HepG2 (cell line): Measurements from ENCODE around the gene DOCK4. TPM values are rescaled to one million over a fixed set of nuclear protein-coding genes. Genes with fewer than 3 reads are reported as not detected.
A peak's percentile ranks its signal among the peaks of the same experiment; 100 is the strongest.

Experiments
- ARID3A ChIP-seq: IDR thresholded peaks from 2 replicates; pipeline ENCODE4 v1.6.1; 2012; ENCODE audit warnings: low read depth, low read length, improper control_type of control experiment
- ATF1 ChIP-seq: IDR thresholded peaks from 2 replicates; pipeline ENCODE4 v1.6.1; 2016; ENCODE audit warnings: mild to moderate bottlenecking, control low read depth
- ATRX ChIP-seq: sonication (generic); formaldehyde crosslinking; IDR thresholded peaks from 2 replicates; pipeline ENCODE4 v1.4.0; 2020; ENCODE audit warnings: missing genetic modification reagents, borderline replicate concordance
- EHMT2 ChIP-seq: fragments of 200-600 bp; sonication (generic); IDR thresholded peaks from 2 replicates; pipeline ENCODE4 v1.7.0; 2017; ENCODE audit warnings: antibody characterized with exemption, low read depth, low read length, borderline replicate concordance
- FOSL1 ChIP-seq: sonication (generic); formaldehyde crosslinking; IDR thresholded peaks from 2 replicates; pipeline ENCODE4 v1.9.0; 2021; ENCODE audit warnings: missing genetic modification reagents, borderline replicate concordance
- GATAD2A ChIP-seq: IDR thresholded peaks from 2 replicates; pipeline ENCODE4 v1.6.1; 2016
- HNF1A ChIP-seq, 2 experiments: sonication (generic) in 1 of 2; formaldehyde crosslinking in 1 of 2; IDR thresholded peaks; 2 replicates each; pipeline versions ENCODE4 v1.4.0 to v1.6.1; 2016 to 2020; ENCODE audit warnings: borderline replicate concordance in 1 of 2, low read depth in 1 of 2, mild to moderate bottlenecking in 1 of 2, missing genetic modification reagents in 1 of 2
- MAF1 ChIP-seq: sonication (generic); formaldehyde crosslinking; IDR thresholded peaks from 2 replicates; pipeline ENCODE4 v1.5.0; 2020; ENCODE audit warnings: missing genetic modification reagents, borderline replicate concordance
- NR2F6 ChIP-seq, 2 experiments: IDR thresholded peaks; 2 replicates each; pipeline ENCODE4 v1.6.1; 2016; ENCODE audit warnings: antibody characterized with exemption in 1 of 2, mild to moderate bottlenecking in 1 of 2
- PPARG ChIP-seq: conservative IDR thresholded peaks from 2 replicates; pipeline ENCODE4 v1.6.1; 2016; ENCODE audit warnings: missing biosample characterization, missing genetic modification reagents
- RARA ChIP-seq: IDR thresholded peaks from 2 replicates; pipeline ENCODE4 v1.6.1; 2016; ENCODE audit warnings: missing genetic modification reagents, missing compliant biosample characterization
- RFXAP ChIP-seq: sonication (generic); formaldehyde crosslinking; IDR thresholded peaks from 2 replicates; pipeline ENCODE4 v1.4.0; 2020; ENCODE audit warnings: missing genetic modification reagents, borderline replicate concordance
- SIN3A ChIP-seq: IDR thresholded peaks from 2 replicates; pipeline ENCODE4 v1.6.1; 2011; ENCODE audit warnings: low read depth, mild to moderate bottlenecking, control low read depth, low read length, borderline replicate concordance
- SOX6 ChIP-seq, 2 experiments: fragments of 450-650 bp in 1 of 2; sonication (generic) in 1 of 2; formaldehyde crosslinking in 1 of 2; IDR thresholded peaks; 2 replicates each; pipeline versions ENCODE4 v1.4.0 to v1.6.1; 2017 to 2020; ENCODE audit warnings: antibody characterized with exemption in 1 of 2, mild to moderate bottlenecking in 1 of 2, missing genetic modification reagents in 1 of 2
- YEATS2 ChIP-seq: sonication (generic); formaldehyde crosslinking; IDR thresholded peaks from 2 replicates; pipeline ENCODE4 v1.4.0; 2020; ENCODE audit warnings: missing genetic modification reagents, borderline replicate concordance
- ZFY ChIP-seq: sonication (generic); formaldehyde crosslinking; IDR thresholded peaks from 2 replicates; pipeline ENCODE4 v1.4.0; 2020; ENCODE audit warnings: missing genetic modification reagents
- ZNF253 ChIP-seq: sonication (generic); formaldehyde crosslinking; IDR thresholded peaks from 2 replicates; pipeline ENCODE4 v1.8.0; 2022; ENCODE audit warnings: mild to moderate bottlenecking, missing genetic modification reagents, borderline replicate concordance
- polyA plus RNA-seq, 8 experiments: library from polyadenylated mRNA; depleted of rRNA in 3 of 8; stranded (reverse) in 7 of 8; unstranded in 1 of 8; fragments of >200 nt; fragmentation: Illumina TruSeq in 4 of 8; extraction: Trizol in 4 of 8; gene quantifications; 2 replicates each; pipeline versions ENCODE4 v1.2.1 to v1.2.3, GENCODE V29; 2011 to 2016; ENCODE audit warnings: low read depth in 4 of 8, missing spikeins in 1 of 8, mixed read lengths in 1 of 8; ENCODE audit not compliant: insufficient read depth in 1 of 8
- total RNA-seq, 5 experiments: library from RNA; depleted of rRNA; stranded (reverse); fragments of >200 nt; fragmentation: Illumina TruSeq; extraction: Trizol; gene quantifications; 2 replicates each; pipeline ENCODE4 v1.2.3, GENCODE V29; 2016; ENCODE audit warnings: low read depth in 1 of 5
- TF ChIP-seq, protein P1 (sequence below): sonication (generic); formaldehyde crosslinking; IDR thresholded peaks from 2 replicates; pipeline ENCODE4 v1.9.0; 2021; ENCODE audit warnings: missing genetic modification reagents, borderline replicate concordance
- TF ChIP-seq, protein P2 (sequence below): IDR thresholded peaks from 2 replicates; pipeline ENCODE4 v1.4.0; 2020; ENCODE audit warnings: mild to moderate bottlenecking, missing genetic modification reagents

Gene DOCK4
- total and polyA plus RNA-seq, 2 of the 13 experiments (the other 11 are each of a cell fraction or from before 2014, with no cell fraction given), result 13.5 to 17.4 TPM

DNA sequence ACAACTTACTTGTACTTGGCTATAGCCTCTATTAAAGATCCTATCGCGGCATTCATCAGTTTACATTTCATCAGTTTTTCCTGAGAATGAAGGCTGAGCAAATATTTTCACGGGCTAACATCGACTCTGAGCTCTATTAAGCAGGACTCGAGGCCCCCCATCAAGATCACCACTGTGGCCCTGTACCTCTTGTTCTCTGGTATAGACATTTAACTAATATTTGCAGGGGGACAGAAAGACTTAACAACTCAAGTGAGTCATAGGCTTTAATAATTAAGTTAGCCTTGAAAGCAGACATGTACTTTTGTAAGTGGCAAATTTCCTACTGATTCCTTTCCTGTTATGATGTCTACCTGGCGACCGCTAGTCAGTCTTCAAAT is 45.4 kb downstream of the DOCK4 start (continued):
- TF ChIP-seq PPARG (CRISPR knock-in tag), result peak; percentile 67
- no peak for TF ChIP-seq ZNF253
- peak; percentile 56; the same call in 1 of the 2 replicates for TF ChIP-seq FOSL1 (CRISPR knock-in tag)
- TF ChIP-seq MAF1, result no peak
- 0 out of 2 replicates have a peak, but pooled peaks have one; percentile 21 for TF ChIP-seq HNF1A (IDR thresholded peaks at IDR 0.05; ENCODE audit: low read depth)
- TF ChIP-seq HNF1A (CRISPR knock-in tag; IDR thresholded peaks at IDR 0.05; ENCODE audit: borderline replicate concordance), result peak; percentile 46; the same call in 1 of the 2 replicates
- no peak for TF ChIP-seq RFXAP (CRISPR knock-in tag)
- TF ChIP-seq ARID3A, result peak; percentile 22; the same call in 1 of the 2 replicates
- peak; percentile 34; the same call in 1 of the 2 replicates for TF ChIP-seq RARA (CRISPR knock-in tag)
- no peak for TF ChIP-seq EHMT2
- TF ChIP-seq GATAD2A (CRISPR knock-in tag), result 0 out of 2 replicates have a peak, but pooled peaks have one; percentile 23
- TF ChIP-seq SIN3A, result no peak
- TF ChIP-seq SOX6 (IDR thresholded peaks at IDR 0.05), result no peak
- TF ChIP-seq SOX6 (CRISPR knock-in tag; IDR thresholded peaks at IDR 0.05), result peak; percentile 68
- TF ChIP-seq ATF1 (CRISPR knock-in tag), result peak; percentile 51; the same call in 1 of the 2 replicates
- TF ChIP-seq ZFY (CRISPR knock-in tag), result no peak
- TF ChIP-seq, protein P1, sequence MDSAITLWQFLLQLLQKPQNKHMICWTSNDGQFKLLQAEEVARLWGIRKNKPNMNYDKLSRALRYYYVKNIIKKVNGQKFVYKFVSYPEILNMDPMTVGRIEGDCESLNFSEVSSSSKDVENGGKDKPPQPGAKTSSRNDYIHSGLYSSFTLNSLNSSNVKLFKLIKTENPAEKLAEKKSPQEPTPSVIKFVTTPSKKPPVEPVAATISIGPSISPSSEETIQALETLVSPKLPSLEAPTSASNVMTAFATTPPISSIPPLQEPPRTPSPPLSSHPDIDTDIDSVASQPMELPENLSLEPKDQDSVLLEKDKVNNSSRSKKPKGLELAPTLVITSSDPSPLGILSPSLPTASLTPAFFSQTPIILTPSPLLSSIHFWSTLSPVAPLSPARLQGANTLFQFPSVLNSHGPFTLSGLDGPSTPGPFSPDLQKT (CRISPR knock-in tag), result no peak
- no peak for TF ChIP-seq ATRX (CRISPR knock-in tag)
- TF ChIP-seq, protein P2, sequence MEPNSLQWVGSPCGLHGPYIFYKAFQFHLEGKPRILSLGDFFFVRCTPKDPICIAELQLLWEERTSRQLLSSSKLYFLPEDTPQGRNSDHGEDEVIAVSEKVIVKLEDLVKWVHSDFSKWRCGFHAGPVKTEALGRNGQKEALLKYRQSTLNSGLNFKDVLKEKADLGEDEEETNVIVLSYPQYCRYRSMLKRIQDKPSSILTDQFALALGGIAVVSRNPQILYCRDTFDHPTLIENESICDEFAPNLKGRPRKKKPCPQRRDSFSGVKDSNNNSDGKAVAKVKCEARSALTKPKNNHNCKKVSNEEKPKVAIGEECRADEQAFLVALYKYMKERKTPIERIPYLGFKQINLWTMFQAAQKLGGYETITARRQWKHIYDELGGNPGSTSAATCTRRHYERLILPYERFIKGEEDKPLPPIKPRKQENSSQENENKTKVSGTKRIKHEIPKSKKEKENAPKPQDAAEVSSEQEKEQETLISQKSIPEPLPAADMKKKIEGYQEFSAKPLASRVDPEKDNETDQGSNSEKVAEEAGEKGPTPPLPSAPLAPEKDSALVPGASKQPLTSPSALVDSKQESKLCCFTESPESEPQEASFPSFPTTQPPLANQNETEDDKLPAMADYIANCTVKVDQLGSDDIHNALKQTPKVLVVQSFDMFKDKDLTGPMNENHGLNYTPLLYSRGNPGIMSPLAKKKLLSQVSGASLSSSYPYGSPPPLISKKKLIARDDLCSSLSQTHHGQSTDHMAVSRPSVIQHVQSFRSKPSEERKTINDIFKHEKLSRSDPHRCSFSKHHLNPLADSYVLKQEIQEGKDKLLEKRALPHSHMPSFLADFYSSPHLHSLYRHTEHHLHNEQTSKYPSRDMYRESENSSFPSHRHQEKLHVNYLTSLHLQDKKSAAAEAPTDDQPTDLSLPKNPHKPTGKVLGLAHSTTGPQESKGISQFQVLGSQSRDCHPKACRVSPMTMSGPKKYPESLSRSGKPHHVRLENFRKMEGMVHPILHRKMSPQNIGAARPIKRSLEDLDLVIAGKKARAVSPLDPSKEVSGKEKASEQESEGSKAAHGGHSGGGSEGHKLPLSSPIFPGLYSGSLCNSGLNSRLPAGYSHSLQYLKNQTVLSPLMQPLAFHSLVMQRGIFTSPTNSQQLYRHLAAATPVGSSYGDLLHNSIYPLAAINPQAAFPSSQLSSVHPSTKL, result peak; percentile 56; the same call in 1 of the 2 replicates
- TF ChIP-seq NR2F6 (IDR thresholded peaks at IDR 0.05), result peak; percentile 41; the same call in 1 of the 2 replicates
- TF ChIP-seq NR2F6 (CRISPR knock-in tag; IDR thresholded peaks at IDR 0.05), result peak; percentile 56
- no peak for TF ChIP-seq YEATS2 (CRISPR knock-in tag)
